Hepatocyte (in vitro differentiated cells): ENCODE results near the gene C1orf52. TPM values are rescaled to one million over a fixed set of nuclear protein-coding genes. Genes with fewer than 3 reads are reported as not detected.

Source experiments
- DNase-seq: peaks from one replicate; pipeline ENCODE4 v3.0.0-alpha.2; 2016; ENCODE audit warnings: low spot score
- H2AFZ ChIP-seq: fragments of 200-600 bp; sonication (generic); 2 replicates; pipeline ENCODE4 v1.6.0; 2016; ENCODE audit warnings: antibody characterized with exemption, mild to moderate bottlenecking
- H3K27ac ChIP-seq: fragments of 200-600 bp; sonication (generic); 2 replicates; pipeline ENCODE4 v1.5.1; 2016; ENCODE audit warnings: mild to moderate bottlenecking
- H3K27me3 ChIP-seq: fragments of 200-600 bp; sonication (generic); 2 replicates; pipeline ENCODE4 v1.6.1; 2016
- H3K36me3 ChIP-seq: fragments of 200-600 bp; sonication (generic); replicated peaks from 2 replicates; pipeline ENCODE4 v1.5.1; 2016; ENCODE audit warnings: low read depth; ENCODE audit not compliant: insufficient read depth
- H3K4me1 ChIP-seq: fragments of 200-600 bp; sonication (generic); 2 replicates; pipeline ENCODE4 v1.5.1; 2016; ENCODE audit warnings: mild to moderate bottlenecking, moderate library complexity; ENCODE audit not compliant: insufficient read depth
- H3K4me2 ChIP-seq: fragments of 200-600 bp; sonication (generic); 2 replicates; pipeline ENCODE4 v1.6.0; 2016
- H3K4me3 ChIP-seq: fragments of 200-600 bp; sonication (generic); 2 replicates; pipeline ENCODE4 v1.5.1; 2016; ENCODE audit warnings: mild to moderate bottlenecking
- H3K79me2 ChIP-seq: fragments of 200-600 bp; sonication (generic); 2 replicates; pipeline ENCODE4 v1.6.0; 2017; ENCODE audit warnings: mild to moderate bottlenecking
- H3K9me2 ChIP-seq: fragments of 200-600 bp; sonication (generic); replicated peaks from 2 replicates; pipeline ENCODE4 v1.6.0; 2017; ENCODE audit warnings: mild to moderate bottlenecking; ENCODE audit not compliant: insufficient read depth
- H3K9me3 ChIP-seq: fragments of 200-600 bp; sonication (generic); 2 replicates; pipeline ENCODE4 v1.5.1; 2016; ENCODE audit warnings: low read depth, mild to moderate bottlenecking
- H4K20me1 ChIP-seq: fragments of 200-600 bp; sonication (generic); 2 replicates; pipeline ENCODE4 v1.6.0; 2016; ENCODE audit warnings: mild to moderate bottlenecking; ENCODE audit not compliant: insufficient read depth, poor library complexity, severe bottlenecking
- CTCF ChIP-seq: fragments of 200-600 bp; sonication (generic); IDR thresholded peaks from 2 replicates; pipeline ENCODE4 v1.5.1; 2016; ENCODE audit warnings: antibody characterized with exemption, mild to moderate bottlenecking; ENCODE audit not compliant: poor library complexity
- EZH2 ChIP-seq: fragments of 200-600 bp; sonication (generic); IDR thresholded peaks from 2 replicates; pipeline ENCODE4 v1.6.1; 2016; ENCODE audit warnings: antibody characterized with exemption, mild to moderate bottlenecking, borderline replicate concordance
- EZH2phosphoT487 ChIP-seq: fragments of 200-600 bp; sonication (generic); IDR thresholded peaks from one replicate; pipeline ENCODE4 v1.6.1; 2018; ENCODE audit warnings: antibody characterized with exemption, mild to moderate bottlenecking, low read depth, moderate library complexity; ENCODE audit not compliant: unreplicated experiment, severe bottlenecking
- WGBS: methylation state at CpG from one replicate; pipeline ENCODE4 v1.1.6; 2016; ENCODE audit warnings: low lambda C conversion rate; ENCODE audit errors: missing lambda C conversion rate; 5-methylcytosine and 5-hydroxymethylcytosine counted together
- polyA plus RNA-seq: library from polyadenylated mRNA; unstranded; fragments of >200 nt; fragmentation: Nextera tagmentation; extraction: Ambion mirVana; gene quantifications from 2 replicates; pipeline ENCODE4 v1.2.1, GENCODE V29; 2016
- total RNA-seq: library from RNA; depleted of rRNA; stranded (reverse); fragments of >200 nt; gene quantifications from 2 replicates; pipeline ENCODE4 v1.2.3, GENCODE V29; 2014

Gene C1orf52
- total and polyA plus RNA-seq, 2 experiments from 2014 or later: 30.1 to 41.2 TPM

GRCh38 chr1:85276215-85276977 lies 16.9 kb upstream of the C1orf52 start, which contains the start of gene BCL10:
Gene BCL10 (minus strand): TSS chr1:85276632. CDS start chr1:85276352, 280 bp downstream.
- no peaks in the 10 kb centered on the region for H3K27me3 ChIP-seq
- peak within 1 kb of the TSS; percentile 77 for H3K4me3 ChIP-seq
- no peaks in the 10 kb centered on the region for H3K9me3 ChIP-seq
- peaks cover 8% of the 10 kb centered on the region for H4K20me1 ChIP-seq
- peaks cover 12% of the 10 kb centered on the region for H3K4me1 ChIP-seq
- H3K79me2 ChIP-seq: peaks cover 40% of the 10 kb centered on the region
- peak within 1 kb of the TSS; percentile 50 for H2AFZ ChIP-seq
- H3K27ac ChIP-seq: peak within 1 kb of the TSS; percentile 98
- TF ChIP-seq EZH2 (no peak), EZH2phosphoT487 (no peak), CTCF (no peak)
- DNase-seq: peak; percentile 99
- no peaks in the 10 kb centered on the region for H3K36me3 ChIP-seq
- H3K4me2 ChIP-seq: peak within 1 kb of the TSS; percentile 78
- WGBS: under 1% methylated on average over 71 of the region's 78 CpGs
- no peaks in the 10 kb centered on the region for H3K9me2 ChIP-seq

GRCh38 chr1:85275701-85276214 lies 16.3 kb upstream of the C1orf52 start:
- H3K27ac ChIP-seq: peak overlapping the region; percentile 98
- no peaks in the 10 kb centered on the region for H3K27me3 ChIP-seq
- H3K4me2 ChIP-seq: peak overlapping the region; percentile 78
- peak overlapping the region; percentile 77 for H3K4me3 ChIP-seq
- WGBS: 4% methylated on average over 13 of the region's 13 CpGs
- peak overlapping the region; percentile 50 for H2AFZ ChIP-seq
- peaks cover 16% of the 10 kb centered on the region for H3K4me1 ChIP-seq
- no peaks in the 10 kb centered on the region for H3K9me3 ChIP-seq
- peak; percentile 23 for DNase-seq
- H3K79me2 ChIP-seq: peaks cover 47% of the 10 kb centered on the region
- no peaks in the 10 kb centered on the region for H3K9me2 ChIP-seq
- H4K20me1 ChIP-seq: peaks cover 8% of the 10 kb centered on the region
- TF ChIP-seq EZH2 (no peak), EZH2phosphoT487 (no peak), CTCF (no peak)
- H3K36me3 ChIP-seq: no peaks in the 10 kb centered on the region

- Histone ChIP-seq H2AFZ (no peak overlapping the region), H3K36me3 (no peaks in the 10 kb centered on the region), H3K4me2 (peak overlapping the region; percentile 78), H3K9me2 (no peaks in the 10 kb centered on the region), H3K27me3 (no peaks in the 10 kb centered on the region), H3K79me2 (peaks cover 54% of the 10 kb centered on the region), H3K4me3 (peak overlapping the region; percentile 77), H3K9me3 (no peaks in the 10 kb centered on the region), H3K4me1 (peaks cover 19% of the 10 kb centered on the region), H3K27ac (peak overlapping the region; percentile 98), H4K20me1 (peaks cover 8% of the 10 kb centered on the region)
- 41% methylated on average over 1 of the region's 1 CpG for WGBS
- TF ChIP-seq CTCF: no peak
- TF ChIP-seq EZH2: no peak
- TF ChIP-seq EZH2phosphoT487: no peak
- DNase-seq: peak; percentile 73
Observed at GRCh38 chr1:85274969-85275453, 15.5 kb upstream of the C1orf52 start.
